Measurements from ENCODE around the gene INPP5J. TPM values are rescaled to one million over a fixed set of nuclear protein-coding genes. Genes with fewer than 3 reads are reported as not detected.
A peak's percentile ranks its signal among the peaks of the same experiment; 100 is the strongest.
"Not testable (repeated sequence)": the region's sequence is repeated elsewhere in the genome, so short reads cannot be mapped to it uniquely, and the experiment has no call there.

INPP5J gene
- total and polyA plus RNA-seq, 2 of the 13 experiments (the other 11 are each of a cell fraction or from before 2014, with no cell fraction given) = 0.24 to 1.1 TPM

DNA sequence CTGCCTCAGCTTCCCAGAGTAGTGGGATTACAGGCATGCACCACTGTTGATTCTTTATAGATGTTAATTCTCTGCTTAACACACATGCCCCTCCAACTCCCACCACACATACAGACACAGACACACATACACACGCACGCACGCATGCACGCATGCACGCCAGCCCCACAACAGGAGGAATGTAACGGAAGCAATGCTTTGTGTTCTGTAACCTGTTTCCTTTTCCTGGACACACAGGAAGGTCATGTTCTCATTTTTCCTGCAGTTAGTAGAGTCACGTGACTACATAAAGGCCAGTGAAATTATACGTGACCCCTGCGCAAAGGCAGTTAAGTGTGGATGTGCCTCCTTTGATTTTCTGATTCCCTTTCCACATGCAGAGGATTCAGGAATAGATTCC is 49.6 kb upstream of the INPP5J start:
- H4K20me1 ChIP-seq (ENCODE audit: insufficient read depth, low read length); in situ Hi-C loops (cut with HindIII; ENCODE audit: extremely low pct_ligation_motif_present, low pct_unique_long_range_greater_than_20kb); H3K4me3 ChIP-seq (replicated peaks in 1 of 3; ENCODE audit: insufficient read depth in 1 of 3, low read depth in 2 of 3, low read length in 3 of 3); H2AFZ ChIP-seq (ENCODE audit: low read length); H3K4me1 ChIP-seq (ENCODE audit: insufficient read depth, low read length); H3K36me3 ChIP-seq (replicated peaks in 1 of 2; ENCODE audit: control insufficient read depth in 1 of 2, insufficient read depth in 2 of 2, low read length in 2 of 2); H3K4me2 ChIP-seq (ENCODE audit: low read depth, low read length); CTCF ChIA-PET (ENCODE audit: low intra/inter-chr PET ratio, low total read pairs); FAIRE-seq; H3K9me3 ChIP-seq (ENCODE audit: low read length); ATAC-seq; H3K27ac ChIP-seq (ENCODE audit: extremely low read length, insufficient read depth, low read length); intact Hi-C loops (cut with micrococcal nuclease; ENCODE audit: unreplicated experiment); H3K27me3 ChIP-seq (ENCODE audit: control insufficient read depth in 1 of 2, insufficient read depth in 2 of 2, low read length in 2 of 2); BruUV-seq (replicated peaks); H3K79me2 ChIP-seq (ENCODE audit: insufficient read depth, low read length); H3K9ac ChIP-seq (ENCODE audit: insufficient read depth, low read depth, low read length); DNase-seq (ENCODE audit: low spot score): not testable (repeated sequence)
- 94% methylated on average over 9 of the region's 9 CpGs for WGBS (ENCODE audit: low lambda C conversion rate)
- POLR2A ChIA-PET = interaction anchor here (1.0 kb wide), 1 partner anchor 10 kb away, joined by 3 read pairs; no protein-coding TSS in a partner anchor

DNA sequence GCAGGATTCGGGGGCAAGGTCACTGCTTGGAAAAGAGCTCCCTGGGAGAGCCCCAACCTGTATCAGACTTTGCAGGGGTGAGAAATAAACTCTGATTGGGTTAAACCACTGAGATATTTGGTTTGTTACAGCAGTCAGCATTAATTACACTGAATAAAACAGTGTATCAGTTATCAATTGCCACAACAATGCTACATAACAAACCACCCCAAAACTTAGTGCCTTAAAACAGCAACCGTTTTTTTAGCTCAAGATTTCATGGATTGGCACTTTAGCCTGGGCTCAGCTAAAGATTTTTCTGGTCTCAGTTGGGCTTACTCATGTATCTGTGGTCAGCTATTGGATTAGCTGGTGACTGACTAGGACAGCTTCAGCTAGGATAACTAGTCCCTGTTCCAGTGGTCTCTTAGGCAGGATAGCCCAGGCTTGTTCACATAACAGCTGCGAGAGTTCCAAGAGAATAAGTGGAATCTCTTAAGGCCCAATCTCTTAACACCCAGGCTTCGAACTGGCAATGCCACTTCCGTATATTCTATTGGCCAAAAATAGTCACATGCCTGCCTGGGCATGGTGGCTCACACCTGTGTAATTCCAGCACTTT is 49.1 kb upstream of the INPP5J start:
- H3K36me3 ChIP-seq (replicated peaks in 1 of 2; ENCODE audit: control insufficient read depth in 1 of 2, insufficient read depth in 2 of 2, low read length in 2 of 2); H3K9me3 ChIP-seq (ENCODE audit: low read length); H4K20me1 ChIP-seq (ENCODE audit: insufficient read depth, low read length); intact Hi-C loops (cut with micrococcal nuclease; ENCODE audit: unreplicated experiment); in situ Hi-C loops (cut with HindIII; ENCODE audit: extremely low pct_ligation_motif_present, low pct_unique_long_range_greater_than_20kb); H3K9ac ChIP-seq (ENCODE audit: insufficient read depth, low read depth, low read length); H3K79me2 ChIP-seq (ENCODE audit: insufficient read depth, low read length); H3K4me3 ChIP-seq (replicated peaks in 1 of 3; ENCODE audit: insufficient read depth in 1 of 3, low read depth in 2 of 3, low read length in 3 of 3); H3K27me3 ChIP-seq (ENCODE audit: control insufficient read depth in 1 of 2, insufficient read depth in 2 of 2, low read length in 2 of 2); FAIRE-seq; ATAC-seq; H3K4me2 ChIP-seq (ENCODE audit: low read depth, low read length); CTCF ChIA-PET (ENCODE audit: low intra/inter-chr PET ratio, low total read pairs); H3K27ac ChIP-seq (ENCODE audit: extremely low read length, insufficient read depth, low read length); H2AFZ ChIP-seq (ENCODE audit: low read length); BruUV-seq (replicated peaks); DNase-seq (ENCODE audit: low spot score): not testable (repeated sequence)
- peaks cover 12% of the 10 kb centered on the region for H3K4me1 ChIP-seq (ENCODE audit: insufficient read depth, low read length)
- POLR2A ChIA-PET = interaction anchor here (1.0 to 1.7 kb wide), 2 partner anchors 9 kb away, joined by 3 to 6 read pairs; no protein-coding TSS in a partner anchor
- 71% methylated on average over 4 of the region's 5 CpGs for WGBS (ENCODE audit: low lambda C conversion rate)

DNA sequence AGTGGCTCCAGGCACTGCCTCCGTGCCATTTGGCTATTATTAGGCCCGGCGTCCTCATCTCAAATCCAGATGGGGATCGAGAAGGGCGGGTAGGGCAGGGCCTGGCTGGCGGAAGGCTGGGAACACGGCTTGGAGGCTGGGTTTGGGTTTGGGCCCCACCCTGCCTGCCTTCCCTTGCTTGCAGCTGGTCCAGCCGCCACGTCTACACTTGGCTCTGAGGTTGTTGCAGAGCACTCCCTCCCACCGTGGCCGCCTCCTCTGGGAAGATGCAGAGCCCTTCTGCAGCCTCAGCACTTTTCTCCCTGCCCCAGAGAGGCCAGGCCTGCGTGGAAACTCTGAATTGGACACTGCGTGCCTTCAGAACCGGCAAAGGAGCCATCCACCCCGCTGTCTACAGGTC is 46.8 kb upstream of the INPP5J start:
- no peak for ATAC-seq
- Histone ChIP-seq H3K9ac (ENCODE audit: insufficient read depth, low read depth, low read length) (no peak overlapping the region), H4K20me1 (ENCODE audit: insufficient read depth, low read length) (no peaks in the 10 kb centered on the region), H3K4me1 (ENCODE audit: insufficient read depth, low read length) (peaks cover 27% of the 10 kb centered on the region), H3K27ac (ENCODE audit: extremely low read length, insufficient read depth, low read length) (no peak overlapping the region), H3K4me2 (ENCODE audit: low read depth, low read length) (no peak overlapping the region), H3K9me3 (ENCODE audit: low read length) (no peaks in the 10 kb centered on the region), H3K4me3 (replicated peaks in 1 of 3; ENCODE audit: insufficient read depth in 1 of 3, low read depth in 2 of 3, low read length in 3 of 3) (no peak overlapping the region), H2AFZ (ENCODE audit: low read length) (no peak overlapping the region), H3K79me2 (ENCODE audit: insufficient read depth, low read length) (no peaks in the 10 kb centered on the region), H3K27me3 (ENCODE audit: control insufficient read depth in 1 of 2, insufficient read depth in 2 of 2, low read length in 2 of 2) (no peaks in the 10 kb centered on the region), H3K36me3 (replicated peaks in 1 of 2; ENCODE audit: control insufficient read depth in 1 of 2, insufficient read depth in 2 of 2, low read length in 2 of 2) (no peaks in the 10 kb centered on the region)
- intact Hi-C loops (cut with micrococcal nuclease; ENCODE audit: unreplicated experiment) = no loop called here
- POLR2A ChIA-PET = no interaction called here
- DNase-seq (ENCODE audit: low spot score) = no peak
- CTCF ChIA-PET (ENCODE audit: low intra/inter-chr PET ratio, low total read pairs) = no interaction called here
- TF ChIP-seq MAFK (conservative IDR thresholded peaks at IDR 0.05 in 1 of 2, IDR thresholded peaks at IDR 0.05 in 1 of 2; ENCODE audit: low read length in 2 of 2) (peak; percentile 65 to 75), ZNF615 (CRISPR knock-in tag; IDR thresholded peaks at IDR 0.05; ENCODE audit: borderline replicate concordance) (no peak), MAFF (IDR thresholded peaks at IDR 0.05; ENCODE audit: low read depth, low read length) (peak; percentile 65)
- FAIRE-seq = no peak
- WGBS (ENCODE audit: low lambda C conversion rate) = 91% methylated on average over 7 of the region's 15 CpGs
- BruUV-seq (replicated peaks) = no TSS peak
- in situ Hi-C loops (cut with HindIII; ENCODE audit: extremely low pct_ligation_motif_present, low pct_unique_long_range_greater_than_20kb) = no loop called here
